Measurements from ENCODE around the gene TRPC6. TPM values are rescaled to one million over a fixed set of nuclear protein-coding genes. Genes with fewer than 3 reads are reported as not detected.

Gene TRPC6
- total and polyA plus RNA-seq, 2 of the 8 experiments (the other 6 are each of a cell fraction or from before 2014, with no cell fraction given): 0.26 to 0.39 TPM

- TF ChIP-seq, protein P1, sequence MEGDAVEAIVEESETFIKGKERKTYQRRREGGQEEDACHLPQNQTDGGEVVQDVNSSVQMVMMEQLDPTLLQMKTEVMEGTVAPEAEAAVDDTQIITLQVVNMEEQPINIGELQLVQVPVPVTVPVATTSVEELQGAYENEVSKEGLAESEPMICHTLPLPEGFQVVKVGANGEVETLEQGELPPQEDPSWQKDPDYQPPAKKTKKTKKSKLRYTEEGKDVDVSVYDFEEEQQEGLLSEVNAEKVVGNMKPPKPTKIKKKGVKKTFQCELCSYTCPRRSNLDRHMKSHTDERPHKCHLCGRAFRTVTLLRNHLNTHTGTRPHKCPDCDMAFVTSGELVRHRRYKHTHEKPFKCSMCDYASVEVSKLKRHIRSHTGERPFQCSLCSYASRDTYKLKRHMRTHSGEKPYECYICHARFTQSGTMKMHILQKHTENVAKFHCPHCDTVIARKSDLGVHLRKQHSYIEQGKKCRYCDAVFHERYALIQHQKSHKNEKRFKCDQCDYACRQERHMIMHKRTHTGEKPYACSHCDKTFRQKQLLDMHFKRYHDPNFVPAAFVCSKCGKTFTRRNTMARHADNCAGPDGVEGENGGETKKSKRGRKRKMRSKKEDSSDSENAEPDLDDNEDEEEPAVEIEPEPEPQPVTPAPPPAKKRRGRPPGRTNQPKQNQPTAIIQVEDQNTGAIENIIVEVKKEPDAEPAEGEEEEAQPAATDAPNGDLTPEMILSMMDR (IDR thresholded peaks at IDR 0.05; ENCODE audit: control extremely low read depth in 1 of 3, insufficient read depth in 1 of 3, low read depth in 1 of 3, low read length in 3 of 3): no peak
Measured at GRCh38 chr11:101475699-101476098, 108.1 kb downstream of the TRPC6 start (continued).
